Neural cell (in vitro differentiated cells): Measurements from ENCODE around the gene NECAP2. TPM values are rescaled to one million over a fixed set of nuclear protein-coding genes. Genes with fewer than 3 reads are reported as not detected.
A peak's percentile ranks its signal among the peaks of the same experiment; 100 is the strongest.

Experiments
- H2AFZ ChIP-seq: fragments of 200-600, 300-800 bp; sonication (generic), shearing (Covaris generic); 2 replicates; pipeline ENCODE4 v1.6.0; 2014; ENCODE audit warnings: low read depth, mild to moderate bottlenecking, antibody characterized with exemption, low read length, moderate library complexity
- H3F3A ChIP-seq: fragments of 200-600 bp; shearing (Covaris generic); 2 replicates; pipeline ENCODE4 v1.6.1; 2016; ENCODE audit warnings: mild to moderate bottlenecking, moderate library complexity, mixed read lengths, antibody characterized with exemption, low read length; ENCODE audit not compliant: insufficient read depth, poor library complexity, severe bottlenecking
- H3K27ac ChIP-seq: fragments of 200-600, 300-800 bp; sonication (generic), shearing (Covaris generic); 2 replicates; pipeline ENCODE4 v1.5.1; 2014; ENCODE audit warnings: mild to moderate bottlenecking, low read length, moderate library complexity
- H3K27me3 ChIP-seq: fragments of 300-800, 200-600 bp; sonication (generic), shearing (Covaris generic); 2 replicates; pipeline ENCODE4 v1.6.0; 2014; ENCODE audit warnings: mild to moderate bottlenecking, low read depth, low read length, moderate library complexity; ENCODE audit not compliant: insufficient read depth
- H3K36me3 ChIP-seq: fragments of 300-800, 200-600 bp; sonication (generic), shearing (Covaris generic); 2 replicates; pipeline ENCODE4 v1.5.1; 2014; ENCODE audit warnings: mild to moderate bottlenecking, antibody characterized with exemption, low read length, moderate library complexity; ENCODE audit not compliant: insufficient read depth
- H3K4me2 ChIP-seq: fragments of 300-800, 200-600 bp; sonication (generic), shearing (Covaris generic); 2 replicates; pipeline ENCODE4 v1.6.0; 2014; ENCODE audit warnings: mild to moderate bottlenecking, low read length
- H3K4me3 ChIP-seq: fragments of 300-800, 200-600 bp; sonication (generic), shearing (Covaris generic); 2 replicates; pipeline ENCODE4 v1.5.1; 2014; ENCODE audit warnings: mild to moderate bottlenecking, low read length, moderate library complexity
- H3K79me2 ChIP-seq: fragments of 200-600 bp; shearing (Covaris generic); replicated peaks from 2 replicates; pipeline ENCODE4 v1.6.0; 2014; ENCODE audit warnings: mild to moderate bottlenecking, low read length, moderate library complexity; ENCODE audit not compliant: insufficient read depth
- H3K9ac ChIP-seq: fragments of 300-800, 200-600 bp; sonication (generic), shearing (Covaris generic); 2 replicates; pipeline ENCODE4 v1.6.1; 2016; ENCODE audit warnings: mild to moderate bottlenecking, low read length, mixed read lengths
- H3K9me2 ChIP-seq: fragments of 200-600 bp; shearing (Covaris generic); 2 replicates; pipeline ENCODE4 v1.6.1; 2016; ENCODE audit warnings: mild to moderate bottlenecking, low read length, mixed read lengths; ENCODE audit not compliant: insufficient read depth
- H3K9me3 ChIP-seq: fragments of 200-600, 300-800 bp; sonication (generic), shearing (Covaris generic); 2 replicates; pipeline ENCODE4 v1.6.1; 2016; ENCODE audit warnings: mild to moderate bottlenecking, mixed run types, low read length, moderate library complexity, mixed read lengths
- H4K20me1 ChIP-seq: fragments of 200-600 bp; shearing (Covaris generic); 2 replicates; pipeline ENCODE4 v1.6.1; 2016; ENCODE audit warnings: mild to moderate bottlenecking, mixed run types; ENCODE audit not compliant: insufficient read depth
- CTCF ChIP-seq: fragments of 450-650 bp; IDR thresholded peaks from 2 replicates; pipeline ENCODE4 v1.5.1; 2014; ENCODE audit warnings: antibody characterized with exemption, mild to moderate bottlenecking, moderate library complexity; ENCODE audit not compliant: poor library complexity, severe bottlenecking
- EP300 ChIP-seq: fragments of 450-650 bp; conservative IDR thresholded peaks from 2 replicates; pipeline ENCODE4 v1.6.1; 2014; ENCODE audit warnings: antibody characterized with exemption, mild to moderate bottlenecking, moderate library complexity; ENCODE audit not compliant: poor library complexity, severe bottlenecking
- EZH2 ChIP-seq: fragments of 200-600, 300-800 bp; shearing (Covaris generic), sonication (generic); IDR thresholded peaks from 2 replicates; pipeline ENCODE4 v1.6.1; 2014; ENCODE audit warnings: antibody characterized with exemption, low read length, borderline replicate concordance, mild to moderate bottlenecking; ENCODE audit not compliant: insufficient read depth, poor library complexity, severe bottlenecking
- POLR2AphosphoS5 ChIP-seq: IDR thresholded peaks from 2 replicates; pipeline ENCODE4 v1.6.1; 2012
- RAD21 ChIP-seq: fragments of 450-650 bp; conservative IDR thresholded peaks from 2 replicates; pipeline ENCODE4 v1.6.1; 2014; ENCODE audit warnings: antibody characterized with exemption, mild to moderate bottlenecking, moderate library complexity
- SMC3 ChIP-seq: fragments of 450-650 bp; conservative IDR thresholded peaks from 2 replicates; pipeline ENCODE4 v1.6.1; 2014; ENCODE audit warnings: antibody characterized with exemption, mild to moderate bottlenecking, moderate library complexity; ENCODE audit not compliant: poor library complexity
- TAF1 ChIP-seq: IDR thresholded peaks from 2 replicates; pipeline ENCODE4 v1.6.1; 2012; ENCODE audit warnings: low read depth
- polyA plus RNA-seq: library from polyadenylated mRNA; depleted of rRNA; stranded (reverse); fragments of >200 nt; gene quantifications from 2 replicates; pipeline ENCODE4 v1.2.3, GENCODE V29; 2014
- TF ChIP-seq, protein P1 (sequence below): IDR thresholded peaks from 2 replicates; pipeline ENCODE4 v1.6.1; 2012; ENCODE audit warnings: borderline replicate concordance

NECAP2 gene
- polyA plus RNA-seq, 1 donor from 2014 or later, result 80.2 TPM

- Histone ChIP-seq H4K20me1 (no peaks in the 10 kb centered on the region), H2AFZ (peak overlapping the region; percentile 25), H3K79me2 (no peaks in the 10 kb centered on the region), H3K36me3 (no peaks in the 10 kb centered on the region), H3K4me3 (no peak overlapping the region), H3K4me2 (no peak overlapping the region), H3K27ac (no peak overlapping the region), H3K27me3 (no peaks in the 10 kb centered on the region), H3K9ac (no peak overlapping the region), H3K9me2 (no peaks in the 10 kb centered on the region), H3F3A (no peaks in the 10 kb centered on the region), H3K9me3 (no peaks in the 10 kb centered on the region)
- TF ChIP-seq RAD21 (no peak), CTCF (no peak), POLR2AphosphoS5 (no peak), EZH2 (no peak), EP300 (no peak)
- TF ChIP-seq, protein P1, sequence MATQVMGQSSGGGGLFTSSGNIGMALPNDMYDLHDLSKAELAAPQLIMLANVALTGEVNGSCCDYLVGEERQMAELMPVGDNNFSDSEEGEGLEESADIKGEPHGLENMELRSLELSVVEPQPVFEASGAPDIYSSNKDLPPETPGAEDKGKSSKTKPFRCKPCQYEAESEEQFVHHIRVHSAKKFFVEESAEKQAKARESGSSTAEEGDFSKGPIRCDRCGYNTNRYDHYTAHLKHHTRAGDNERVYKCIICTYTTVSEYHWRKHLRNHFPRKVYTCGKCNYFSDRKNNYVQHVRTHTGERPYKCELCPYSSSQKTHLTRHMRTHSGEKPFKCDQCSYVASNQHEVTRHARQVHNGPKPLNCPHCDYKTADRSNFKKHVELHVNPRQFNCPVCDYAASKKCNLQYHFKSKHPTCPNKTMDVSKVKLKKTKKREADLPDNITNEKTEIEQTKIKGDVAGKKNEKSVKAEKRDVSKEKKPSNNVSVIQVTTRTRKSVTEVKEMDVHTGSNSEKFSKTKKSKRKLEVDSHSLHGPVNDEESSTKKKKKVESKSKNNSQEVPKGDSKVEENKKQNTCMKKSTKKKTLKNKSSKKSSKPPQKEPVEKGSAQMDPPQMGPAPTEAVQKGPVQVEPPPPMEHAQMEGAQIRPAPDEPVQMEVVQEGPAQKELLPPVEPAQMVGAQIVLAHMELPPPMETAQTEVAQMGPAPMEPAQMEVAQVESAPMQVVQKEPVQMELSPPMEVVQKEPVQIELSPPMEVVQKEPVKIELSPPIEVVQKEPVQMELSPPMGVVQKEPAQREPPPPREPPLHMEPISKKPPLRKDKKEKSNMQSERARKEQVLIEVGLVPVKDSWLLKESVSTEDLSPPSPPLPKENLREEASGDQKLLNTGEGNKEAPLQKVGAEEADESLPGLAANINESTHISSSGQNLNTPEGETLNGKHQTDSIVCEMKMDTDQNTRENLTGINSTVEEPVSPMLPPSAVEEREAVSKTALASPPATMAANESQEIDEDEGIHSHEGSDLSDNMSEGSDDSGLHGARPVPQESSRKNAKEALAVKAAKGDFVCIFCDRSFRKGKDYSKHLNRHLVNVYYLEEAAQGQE, result no peak
Measured at GRCh38 chr1:16420424-16421118, 20.0 kb upstream of the NECAP2 start.

GRCh38 chr1:16421201-16421600 lies 19.3 kb upstream of the NECAP2 start:
- Histone ChIP-seq H3K27ac (no peak overlapping the region), H3K4me3 (no peak overlapping the region), H3K27me3 (no peaks in the 10 kb centered on the region), H2AFZ (no peak overlapping the region), H3K79me2 (no peaks in the 10 kb centered on the region), H3K36me3 (no peaks in the 10 kb centered on the region), H3K9ac (no peak overlapping the region), H3K9me2 (no peaks in the 10 kb centered on the region), H3K9me3 (no peaks in the 10 kb centered on the region), H3K4me2 (no peak overlapping the region), H4K20me1 (no peaks in the 10 kb centered on the region), H3F3A (no peaks in the 10 kb centered on the region)
- TF ChIP-seq, protein P1, result no peak
- TF ChIP-seq RAD21, result no peak
- no peak for TF ChIP-seq TAF1
- no peak for TF ChIP-seq POLR2AphosphoS5
- no peak for TF ChIP-seq SMC3
- no peak for TF ChIP-seq CTCF
